K562 (cell line): Measurements from ENCODE around the gene ATP5MG. TPM values are rescaled to one million over a fixed set of nuclear protein-coding genes. Genes with fewer than 3 reads are reported as not detected.

Experiments used
- ESRRB ChIP-seq: fragments of 250-450 bp; sonication (Bioruptor Pico); IDR thresholded peaks from 2 replicates; pipeline ENCODE4 v1.5.0; 2020; ENCODE audit warnings: mild to moderate bottlenecking, moderate library complexity, borderline replicate concordance
- ID3 ChIP-seq, 2 experiments: fragments of 250-450 bp in 1 of 2; fragments of 450-650 bp in 1 of 2; sonication (Bioruptor Pico) in 1 of 2; IDR thresholded peaks; 2 replicates each; pipeline versions ENCODE4 v1.6.1 to v1.8.0; 2016 to 2021; ENCODE audit warnings: mild to moderate bottlenecking in 2 of 2, moderate library complexity in 2 of 2, missing compliant biosample characterization in 1 of 2, missing genetic modification characterization in 1 of 2
- JUN ChIP-seq, 2 experiments: sonication (generic) in 1 of 2; formaldehyde crosslinking in 1 of 2; IDR thresholded peaks; 2 replicates each; pipeline versions ENCODE4 v1.6.1 to v1.8.0; 2012 to 2022; ENCODE audit warnings: borderline replicate concordance in 2 of 2, mild to moderate bottlenecking in 2 of 2, improper control_type of control experiment in 1 of 2, low read depth in 1 of 2, low read length in 1 of 2, missing genetic modification reagents in 1 of 2
- KLF13 ChIP-seq: fragments of 450-650 bp; IDR thresholded peaks from 2 replicates; pipeline ENCODE4 v1.6.1; 2016; ENCODE audit warnings: missing genetic modification characterization, low read depth, mild to moderate bottlenecking, missing compliant biosample characterization, moderate library complexity, borderline replicate concordance
- NCOR1 ChIP-seq: fragments of 450-650 bp; IDR thresholded peaks from 2 replicates; pipeline ENCODE4 v1.6.1; 2016; ENCODE audit warnings: mild to moderate bottlenecking, moderate library complexity
- NFYB ChIP-seq: IDR thresholded peaks from 2 replicates; pipeline ENCODE4 v1.6.1; 2011; ENCODE audit warnings: mild to moderate bottlenecking, moderate library complexity; ENCODE audit not compliant: insufficient read length; ENCODE audit errors: extremely low read depth
- PBX2 ChIP-seq, 2 experiments: IDR thresholded peaks in 1 of 2; conservative IDR thresholded peaks in 1 of 2; 2 replicates each; pipeline ENCODE4 v1.6.1; 2016; ENCODE audit warnings: low read depth in 2 of 2, mild to moderate bottlenecking in 1 of 2, missing compliant biosample characterization in 1 of 2, missing genetic modification characterization in 1 of 2, moderate library complexity in 1 of 2
- POLR2G ChIP-seq: fragments of 200-400 bp; formaldehyde crosslinking; IDR thresholded peaks from 2 replicates; pipeline ENCODE4 v1.6.1; 2017; ENCODE audit warnings: low read depth, mild to moderate bottlenecking, antibody characterized with exemption, low read length, moderate library complexity
- RBM34 ChIP-seq: fragments of 200-400 bp; formaldehyde crosslinking; IDR thresholded peaks from 2 replicates; pipeline ENCODE4 v1.6.1; 2018; ENCODE audit warnings: low read length, borderline replicate concordance; ENCODE audit not compliant: insufficient read depth
- SIN3B ChIP-seq: fragments of 450-650 bp; IDR thresholded peaks from 2 replicates; pipeline ENCODE4 v1.6.1; 2017; ENCODE audit warnings: low read depth, mild to moderate bottlenecking, moderate library complexity
- TBL1XR1 ChIP-seq, 2 experiments: IDR thresholded peaks; 2 replicates each; pipeline ENCODE4 v1.6.1; 2012; ENCODE audit warnings: improper control_type of control experiment in 2 of 2, low read length in 2 of 2, mild to moderate bottlenecking in 1 of 2
- THRAP3 ChIP-seq: fragments of 450-650 bp; IDR thresholded peaks from 2 replicates; pipeline ENCODE4 v1.6.1; 2016; ENCODE audit warnings: mild to moderate bottlenecking, inconsistent platforms, borderline replicate concordance
- UBTF ChIP-seq, 2 experiments: IDR thresholded peaks; 2 replicates each; pipeline ENCODE4 v1.6.1; 2012; ENCODE audit warnings: improper control_type of control experiment in 2 of 2, low read depth in 2 of 2, low read length in 2 of 2, borderline replicate concordance in 1 of 2
- ZBTB7A ChIP-seq: IDR thresholded peaks from 2 replicates; pipeline ENCODE4 v1.6.1; 2011; ENCODE audit warnings: low read depth, mild to moderate bottlenecking, low read length, moderate library complexity, borderline replicate concordance; ENCODE audit not compliant: control insufficient read depth
- ZNF76 ChIP-seq: fragments of 250-450 bp; sonication (Bioruptor Pico); IDR thresholded peaks from 2 replicates; pipeline ENCODE4 v1.4.0; 2020; ENCODE audit warnings: mild to moderate bottlenecking, moderate library complexity, borderline replicate concordance
- ZNF778 ChIP-seq: fragments of 450-650 bp; formaldehyde crosslinking; IDR thresholded peaks from 2 replicates; pipeline ENCODE4 v1.4.0; 2020; ENCODE audit warnings: mild to moderate bottlenecking, moderate library complexity
- ZNF785 ChIP-seq: fragments of 250-450 bp; sonication (Bioruptor Pico); IDR thresholded peaks from 2 replicates; pipeline ENCODE4 v1.4.0; 2020; ENCODE audit warnings: mild to moderate bottlenecking
- polyA plus RNA-seq, 8 experiments: library from polyadenylated mRNA; depleted of rRNA in 4 of 8; stranded (reverse) in 5 of 8; unstranded in 3 of 8; fragments of >200 nt; fragmentation: Nextera tagmentation in 2 of 8; fragmentation: Illumina TruSeq in 1 of 8; extraction: Ambion mirVana in 2 of 8; extraction: Trizol in 1 of 8; gene quantifications; 2 replicates each; pipeline versions ENCODE4 v1.2.1 to v1.2.3, GENCODE V29; 2011 to 2014; ENCODE audit warnings: inconsistent platforms in 1 of 8, missing spikeins in 1 of 8
- total RNA-seq, 7 experiments: library from RNA; depleted of rRNA in 6 of 7; stranded (reverse); fragments of >200 nt in 6 of 7; fragmentation: Illumina TruSeq in 2 of 7; extraction: Trizol in 2 of 7; gene quantifications; 2 replicates each; pipeline versions ENCODE4 v1.2.1 to v1.2.3, GENCODE V29; 2011 to 2021; ENCODE audit warnings: low replicate concordance in 1 of 7
- TF ChIP-seq, protein P1 (sequence below): fragments of 250-450 bp; sonication (Bioruptor Pico); IDR thresholded peaks from 2 replicates; pipeline ENCODE4 v1.5.0; 2022; ENCODE audit warnings: mild to moderate bottlenecking

Gene ATP5MG
- total and polyA plus RNA-seq, 9 of the 15 experiments (the other 6 are each of a cell fraction or from before 2014, with no cell fraction given): 301 to 2,138 (median 434) TPM

DNA sequence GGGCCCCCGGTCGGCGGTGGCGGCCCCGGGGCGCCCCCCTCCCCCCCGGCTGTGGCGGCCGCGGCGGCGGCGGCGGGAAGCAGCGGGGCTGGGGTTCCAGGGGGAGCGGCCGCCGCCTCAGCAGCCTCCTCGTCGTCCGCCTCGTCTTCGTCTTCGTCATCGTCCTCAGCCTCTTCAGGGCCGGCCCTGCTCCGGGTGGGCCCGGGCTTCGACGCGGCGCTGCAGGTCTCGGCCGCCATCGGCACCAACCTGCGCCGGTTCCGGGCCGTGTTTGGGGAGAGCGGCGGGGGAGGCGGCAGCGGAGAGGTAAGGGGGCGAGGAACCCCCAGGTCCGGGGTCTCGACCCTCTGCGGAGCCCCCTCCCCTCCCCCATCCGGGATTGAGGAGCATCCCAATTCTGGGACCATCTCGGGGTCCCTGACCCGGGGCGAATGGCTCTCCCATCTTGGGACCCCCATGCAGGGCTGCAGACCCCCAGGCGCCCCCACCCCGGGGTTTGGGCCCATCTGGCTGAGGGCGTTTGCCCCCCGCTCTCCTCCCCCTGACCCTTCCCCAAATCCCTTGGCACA, 35.3 kb downstream of the ATP5MG start (continued):
- TF ChIP-seq NCOR1: no peak
- no peak for TF ChIP-seq THRAP3
- no peak for TF ChIP-seq ZNF778 (CRISPR knock-in tag)
- TF ChIP-seq PBX2 (CRISPR knock-in tag; IDR thresholded peaks at IDR 0.05; ENCODE audit: low read depth): no peak
- TF ChIP-seq PBX2 (tag; conservative IDR thresholded peaks at IDR 0.05; ENCODE audit: low read depth): no peak
- no peak for TF ChIP-seq ESRRB (CRISPR knock-in tag)
- no peak for TF ChIP-seq ZNF76 (CRISPR knock-in tag)
- TF ChIP-seq JUN (IDR thresholded peaks at IDR 0.05; ENCODE audit: borderline replicate concordance, low read depth, low read length): no peak
- 0 out of 2 replicates have a peak, but pooled peaks have one; percentile 37 for TF ChIP-seq JUN (CRISPR knock-in tag; IDR thresholded peaks at IDR 0.05; ENCODE audit: borderline replicate concordance)
- no peak for TF ChIP-seq ID3 (CRISPR knock-in tag; IDR thresholded peaks at IDR 0.05)
- TF ChIP-seq ID3 (tag; IDR thresholded peaks at IDR 0.05): no peak
- TF ChIP-seq RBM34: no peak
- TF ChIP-seq, protein P1, sequence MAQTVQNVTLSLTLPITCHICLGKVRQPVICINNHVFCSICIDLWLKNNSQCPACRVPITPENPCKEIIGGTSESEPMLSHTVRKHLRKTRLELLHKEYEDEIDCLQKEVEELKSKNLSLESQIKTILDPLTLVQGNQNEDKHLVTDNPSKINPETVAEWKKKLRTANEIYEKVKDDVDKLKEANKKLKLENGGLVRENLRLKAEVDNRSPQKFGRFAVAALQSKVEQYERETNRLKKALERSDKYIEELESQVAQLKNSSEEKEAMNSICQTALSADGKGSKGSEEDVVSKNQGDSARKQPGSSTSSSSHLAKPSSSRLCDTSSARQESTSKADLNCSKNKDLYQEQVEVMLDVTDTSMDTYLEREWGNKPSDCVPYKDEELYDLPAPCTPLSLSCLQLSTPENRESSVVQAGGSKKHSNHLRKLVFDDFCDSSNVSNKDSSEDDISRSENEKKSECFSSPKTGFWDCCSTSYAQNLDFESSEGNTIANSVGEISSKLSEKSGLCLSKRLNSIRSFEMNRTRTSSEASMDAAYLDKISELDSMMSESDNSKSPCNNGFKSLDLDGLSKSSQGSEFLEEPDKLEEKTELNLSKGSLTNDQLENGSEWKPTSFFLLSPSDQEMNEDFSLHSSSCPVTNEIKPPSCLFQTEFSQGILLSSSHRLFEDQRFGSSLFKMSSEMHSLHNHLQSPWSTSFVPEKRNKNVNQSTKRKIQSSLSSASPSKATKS (CRISPR knock-in tag): no peak
- TF ChIP-seq SIN3B: peak; percentile 10; the same call in 1 of the 2 replicates
- TF ChIP-seq POLR2G: peak; percentile 65
- TF ChIP-seq KLF13 (tag): no peak
- TF ChIP-seq ZNF785: no peak
- no peak for TF ChIP-seq NFYB
- peak; percentile 89 for TF ChIP-seq ZBTB7A
- TF ChIP-seq TBL1XR1 (IDR thresholded peaks at IDR 0.05; ENCODE audit: low read length in 2 of 2): no peak
- TF ChIP-seq UBTF (IDR thresholded peaks at IDR 0.05; ENCODE audit: borderline replicate concordance in 1 of 2, low read depth in 2 of 2, low read length in 2 of 2): no peak; a peak in 1 of 4 replicates
